ENCODE data around the gene UTP25.

The UTP25 gene

DNA sequence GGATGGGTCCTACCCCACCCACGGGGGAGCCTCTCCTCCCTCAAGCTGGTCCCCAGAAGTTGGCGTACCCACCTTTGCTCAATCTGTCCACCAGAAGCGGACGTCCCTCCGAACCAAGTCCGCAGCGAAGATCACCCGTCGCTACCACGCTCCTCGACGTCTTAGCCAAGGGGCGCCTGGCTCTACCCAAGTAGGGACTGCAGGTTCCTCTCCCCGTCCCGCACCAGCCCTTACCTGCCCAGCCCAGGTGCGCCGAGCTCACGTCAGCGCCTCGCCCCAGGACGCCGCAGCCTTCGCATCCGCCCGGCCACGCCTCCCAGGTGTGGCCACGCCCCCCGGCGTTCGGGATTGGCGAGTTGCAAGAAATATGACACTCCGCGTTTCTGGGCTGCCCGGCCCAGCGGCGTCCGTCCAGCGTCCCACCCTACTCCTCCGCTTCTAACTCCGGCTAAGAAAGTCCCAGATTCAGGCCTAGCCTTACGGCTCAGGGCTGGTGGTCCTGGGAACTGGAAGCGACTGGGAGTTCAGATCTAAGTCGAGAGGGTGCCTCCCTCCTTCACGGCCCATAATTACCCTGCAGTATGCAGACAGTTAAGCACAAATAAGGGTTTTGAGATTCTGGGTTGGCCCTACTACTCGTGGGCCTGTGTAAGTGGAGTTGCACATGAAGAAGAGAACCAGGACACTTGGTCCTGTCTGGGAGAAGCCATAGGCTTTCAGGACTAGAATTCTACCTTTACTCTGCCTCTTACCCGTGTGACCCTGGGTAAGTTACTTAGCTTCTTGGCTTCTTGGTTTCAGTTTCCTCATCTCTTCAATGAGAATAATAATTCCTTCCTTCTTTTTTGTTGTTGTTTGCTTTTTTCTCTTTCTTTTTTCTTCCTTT is 21.7 kb upstream of the UTP25 start, which contains the start of gene IRF6:
IRF6 (minus strand) TSS at position 268 of the 886 bp plus-strand sequence. CDS start 4,729 bp downstream, outside the sequence.
- DNase-seq (ENCODE audit: low spot score), result no peak

DNA sequence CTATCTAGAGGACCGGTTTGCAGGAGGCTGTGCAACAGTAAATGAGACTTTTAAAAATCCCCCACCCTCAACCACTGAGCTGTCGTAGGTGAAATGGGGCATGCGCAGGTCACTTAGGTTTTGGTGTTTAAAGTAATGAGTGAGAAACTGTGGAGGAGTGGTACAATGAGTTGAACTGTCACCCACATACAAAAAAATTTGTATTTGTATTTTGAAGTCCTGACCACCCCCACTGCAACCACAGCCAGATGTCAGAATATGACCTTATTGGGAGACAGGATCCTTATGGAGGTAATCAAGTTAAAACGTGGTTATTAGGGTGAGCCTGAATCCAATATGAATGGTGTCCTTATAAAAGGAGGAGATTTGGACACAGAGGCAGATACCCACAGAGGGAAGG is 20.3 kb upstream of the UTP25 start:
- no peak for DNase-seq (ENCODE audit: low spot score)

- DNase-seq (ENCODE audit: low spot score), result peak; percentile 97
Observed at GRCh38 chr1:209808059-209808581, 19.7 kb upstream of the UTP25 start.

- DNase-seq (ENCODE audit: low spot score), result no peak
Observed at GRCh38 chr1:209809611-209810010, 18.2 kb upstream of the UTP25 start.

DNA sequence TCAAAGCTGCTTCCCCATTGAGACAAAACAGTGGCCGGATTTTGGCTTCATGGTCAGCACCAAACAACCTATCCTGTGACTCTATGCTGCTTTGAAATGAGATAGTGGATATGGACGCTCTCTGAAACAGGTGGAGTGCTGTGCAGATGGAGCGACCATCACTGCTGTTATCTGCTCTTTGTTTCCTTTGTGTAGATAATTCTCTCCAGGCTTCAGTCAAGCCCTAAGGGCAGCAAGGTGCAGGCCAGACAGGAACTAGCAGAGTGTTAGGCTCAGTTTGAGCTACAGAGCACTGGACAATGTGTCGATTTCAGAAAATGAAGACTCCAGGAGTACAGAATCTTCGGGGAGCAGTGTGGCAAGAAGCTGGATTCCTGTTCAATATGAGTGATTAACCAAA is 17.0 kb upstream of the UTP25 start:
- DNase-seq (ENCODE audit: low spot score), result no peak

GRCh38 chr1:209813902-209814301 is 13.9 kb upstream of the UTP25 start:
- no peak for DNase-seq (ENCODE audit: low spot score)

DNA sequence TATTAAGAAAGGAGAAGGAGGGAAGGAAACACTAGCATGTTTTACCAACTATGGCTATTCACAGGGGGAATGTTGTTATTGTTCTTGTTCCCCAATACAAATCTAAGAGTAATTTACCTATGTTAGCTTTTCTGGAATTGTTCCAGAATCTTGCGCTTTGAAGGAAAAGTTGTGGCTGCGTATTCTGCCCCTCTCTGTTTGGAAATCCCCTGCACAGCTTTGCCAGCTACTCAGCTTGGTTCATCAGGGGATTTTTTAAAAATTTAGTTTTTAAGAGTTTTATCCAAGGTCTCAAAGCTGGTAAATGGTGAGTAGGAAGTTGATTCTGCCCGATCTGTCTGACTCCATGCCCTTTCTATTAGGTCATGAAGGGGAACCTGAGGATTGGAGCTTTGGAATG is 12.3 kb upstream of the UTP25 start:
- no peak for DNase-seq (ENCODE audit: low spot score)

DNA sequence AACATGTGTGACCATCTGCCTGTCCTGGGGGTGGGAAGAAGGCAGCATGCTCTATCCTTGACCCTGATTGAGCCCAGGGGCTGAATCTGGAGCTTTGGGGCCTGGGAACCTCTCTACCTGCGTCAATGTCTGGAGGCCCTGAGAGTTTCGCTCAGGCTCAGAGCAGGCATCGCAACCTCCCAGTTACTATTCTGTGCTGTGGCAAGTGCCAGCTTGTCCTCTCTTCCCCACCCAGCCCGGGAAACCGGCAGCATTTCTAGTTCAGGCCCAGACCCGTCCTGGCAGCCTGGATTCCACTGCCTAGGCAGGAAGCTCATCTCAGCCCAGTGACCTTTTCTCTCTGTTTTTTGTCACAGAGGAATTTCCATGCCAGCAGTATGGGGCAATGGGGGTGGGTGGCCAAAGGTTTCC is 11.8 kb upstream of the UTP25 start:
- DNase-seq (ENCODE audit: low spot score), result no peak

DNA sequence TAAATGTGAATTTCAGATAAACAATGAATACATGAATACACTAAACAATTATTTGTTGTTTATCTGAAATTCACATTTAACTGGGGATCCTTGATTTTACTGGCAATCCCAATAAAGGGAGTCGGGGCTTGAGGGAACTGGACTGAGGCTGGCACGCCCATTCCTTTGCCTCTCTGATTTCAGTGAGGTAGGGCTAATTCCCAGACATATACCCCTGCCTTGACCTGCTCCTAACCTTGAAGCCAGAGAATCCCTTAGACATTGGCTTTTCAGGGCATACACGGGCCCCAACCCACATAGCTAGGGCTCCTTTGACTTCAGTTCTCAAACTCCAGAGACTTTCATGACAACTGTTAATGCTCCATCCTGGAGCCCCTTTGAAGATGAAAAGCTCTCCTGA is 10.8 kb upstream of the UTP25 start:
- no peak for DNase-seq (ENCODE audit: low spot score)

- no peak for DNase-seq (ENCODE audit: low spot score)
Observed at GRCh38 chr1:209817691-209818090, 10.1 kb upstream of the UTP25 start.

DNA sequence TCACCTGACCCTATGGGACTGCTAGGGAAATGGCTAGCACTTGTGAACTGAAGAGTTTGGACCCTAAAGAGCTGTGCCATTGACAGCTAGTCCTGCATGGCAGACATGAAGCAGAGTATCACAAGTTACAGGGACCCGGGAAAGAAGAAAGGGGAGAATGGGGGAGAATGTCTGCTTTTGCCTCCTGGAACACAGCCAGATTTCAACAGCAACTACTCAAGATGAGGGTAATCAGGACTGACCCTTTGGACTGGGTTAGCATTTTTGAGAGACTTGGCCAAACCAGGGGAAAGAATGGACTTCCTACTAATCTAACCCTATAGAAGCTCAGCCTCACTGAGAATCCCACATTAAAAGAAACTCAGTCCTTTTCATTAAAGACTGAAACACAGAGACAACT is 8.7 kb upstream of the UTP25 start:
- DNase-seq (ENCODE audit: low spot score), result no peak

GRCh38 chr1:209820986-209821385 is 6.8 kb upstream of the UTP25 start:
- DNase-seq (ENCODE audit: low spot score), result no peak

DNA sequence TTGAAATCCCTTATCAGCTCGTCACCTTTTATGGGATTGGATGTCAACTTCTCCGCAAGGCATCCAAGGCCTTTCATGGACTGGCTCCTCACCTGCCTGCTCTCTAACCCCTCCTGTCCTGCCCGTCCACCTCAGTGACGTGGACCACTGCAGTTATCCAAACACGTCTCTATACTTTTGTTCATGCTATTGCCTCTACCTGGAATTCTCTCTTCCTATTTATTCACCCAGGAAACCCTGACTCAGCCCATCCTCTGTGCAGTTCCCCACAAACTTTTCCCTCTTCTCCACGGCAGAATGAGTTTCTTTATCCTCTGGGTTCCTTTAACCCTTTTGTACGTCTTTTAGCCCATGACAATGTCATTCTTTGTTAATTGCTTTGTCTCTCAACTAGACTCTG is 5.1 kb upstream of the UTP25 start:
- no peak for DNase-seq (ENCODE audit: low spot score)

DNA sequence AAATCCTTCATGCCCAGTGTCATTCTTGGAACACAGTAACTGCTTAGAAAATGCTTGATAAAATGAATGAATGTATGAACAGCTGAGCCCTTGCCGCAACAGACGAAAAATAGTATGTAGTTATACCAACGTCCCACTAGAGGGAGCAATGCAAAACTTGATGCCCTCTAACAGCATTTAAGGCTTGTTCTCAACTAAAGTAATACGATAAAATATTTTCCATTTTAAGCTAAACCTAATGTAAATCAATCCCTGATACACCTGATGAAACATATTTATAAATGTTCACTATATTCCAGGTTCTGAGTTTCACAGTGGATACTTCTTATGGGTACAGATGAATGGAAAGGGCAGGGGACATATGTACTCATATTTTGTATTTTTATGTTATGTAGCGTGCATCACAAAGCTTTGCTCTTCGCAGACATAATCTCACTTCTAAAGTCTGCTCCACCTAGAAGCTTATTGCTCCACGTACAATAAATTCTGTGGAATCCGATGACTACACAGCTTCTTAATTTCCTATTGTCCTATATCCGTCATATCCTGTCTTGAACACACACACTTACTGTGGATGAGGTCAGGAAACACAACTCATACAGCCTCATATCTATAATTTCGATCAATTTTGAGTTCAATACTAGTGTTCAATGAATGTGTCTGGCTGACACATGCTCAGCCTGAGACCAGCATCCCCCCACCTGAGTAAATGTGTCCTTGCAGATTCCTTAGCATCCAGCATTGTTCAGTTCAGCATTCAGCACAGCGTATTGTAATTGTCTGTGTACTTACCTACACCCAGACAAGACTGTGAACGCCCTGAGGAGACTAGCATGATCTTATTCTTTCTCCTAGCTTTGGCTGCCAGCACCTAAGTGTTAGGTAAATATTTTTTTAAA is 4.4 kb upstream of the UTP25 start:
- DNase-seq (ENCODE audit: low spot score), result peak; percentile 96

GRCh38 chr1:209825591-209826434 is 2.0 kb upstream of the UTP25 start:
- no peak for DNase-seq (ENCODE audit: low spot score)

DNA sequence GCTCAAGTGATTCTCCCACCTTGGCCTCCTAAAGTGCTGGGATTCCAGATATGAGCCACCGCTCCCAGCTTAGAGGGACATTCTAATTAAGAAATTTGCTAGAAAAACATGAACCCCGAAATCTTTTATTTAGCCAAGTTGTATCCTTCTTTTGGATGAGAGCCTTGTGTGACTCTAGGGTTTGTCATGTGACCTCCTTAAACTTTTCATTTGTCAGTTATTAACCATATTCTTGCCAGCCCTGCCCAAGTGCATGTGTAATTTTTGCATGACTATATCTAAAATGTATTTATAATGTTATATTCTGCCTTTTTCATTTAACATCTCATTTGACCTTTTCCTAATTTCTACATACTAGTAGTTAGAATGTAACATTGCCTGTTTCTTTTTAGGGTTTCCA is 1.9 kb downstream of the UTP25 start:
- no peak for DNase-seq (ENCODE audit: low spot score)

DNA sequence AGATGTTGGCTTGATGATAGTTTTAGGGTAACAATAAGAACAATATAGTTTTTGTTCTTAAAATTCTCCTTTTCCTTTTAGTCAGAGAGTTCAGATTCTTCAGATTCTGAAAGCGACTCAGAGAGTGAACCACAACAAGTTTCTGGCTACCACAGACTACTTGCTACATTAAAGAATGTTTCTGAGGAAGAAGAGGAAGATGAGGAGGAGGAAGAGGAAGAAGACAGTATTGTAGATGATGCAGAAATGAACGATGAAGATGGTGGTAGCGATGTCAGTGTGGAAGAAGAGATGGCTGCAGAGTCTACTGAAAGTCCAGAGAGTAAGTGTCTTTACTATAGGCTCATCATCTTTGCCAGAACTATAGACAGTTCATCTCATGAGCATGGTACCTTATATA is 3.0 kb downstream of the UTP25 start:
- DNase-seq (ENCODE audit: low spot score), result no peak

GRCh38 chr1:209831615-209832014 is 3.8 kb downstream of the UTP25 start:
- DNase-seq (ENCODE audit: low spot score), result peak; percentile 85

- DNase-seq (ENCODE audit: low spot score), result peak; percentile 56
Observed at GRCh38 chr1:209835782-209836298, 8.1 kb downstream of the UTP25 start.

DNA sequence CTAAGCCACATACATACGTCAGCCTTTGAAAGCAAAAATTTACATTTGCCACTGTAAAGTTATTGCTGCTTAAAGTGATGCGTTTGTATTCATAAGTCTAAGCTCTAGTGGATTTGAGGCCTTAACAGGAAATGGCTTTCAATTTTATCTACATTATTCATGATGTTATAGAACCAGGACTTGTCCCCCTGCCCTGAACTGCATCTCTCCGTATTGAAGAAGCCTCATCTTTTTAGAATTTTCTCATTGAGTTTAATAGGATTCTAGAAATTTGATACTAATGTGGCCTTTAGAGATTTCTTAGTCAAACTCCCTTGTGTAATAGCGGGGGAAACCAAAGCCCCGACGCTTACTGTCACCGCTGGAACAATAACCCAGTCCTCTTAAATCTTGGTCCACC is 9.9 kb downstream of the UTP25 start:
- no peak for DNase-seq (ENCODE audit: low spot score)

DNA sequence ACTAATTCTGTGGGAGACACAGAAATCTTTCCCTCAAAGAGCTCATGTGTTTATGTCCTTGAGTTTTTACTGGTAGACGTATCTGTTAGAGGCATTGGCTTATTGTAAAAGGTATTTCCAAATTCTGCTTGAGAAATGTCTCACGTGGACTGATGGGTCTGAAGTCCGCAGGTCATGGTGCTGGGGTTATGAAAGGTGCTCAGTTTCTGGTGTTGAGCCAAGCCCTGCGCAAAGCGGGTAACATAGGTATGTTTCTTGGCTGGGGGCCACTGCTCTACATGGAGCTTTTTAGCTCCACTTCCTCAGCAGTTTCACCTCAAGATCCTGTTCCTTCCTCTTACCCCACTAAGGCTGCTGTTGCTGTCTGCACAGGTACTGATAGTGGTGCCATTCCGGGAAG is 10.8 kb downstream of the UTP25 start:
- DNase-seq (ENCODE audit: low spot score), result no peak

Measured in kidney capillary endothelial cell (primary cell).